Measurements from ENCODE around the gene AHDC1. TPM values are rescaled to one million over a fixed set of nuclear protein-coding genes. Genes with fewer than 3 reads are reported as not detected.

The AHDC1 gene
- polyA plus RNA-seq, 1 donor from 2014 or later, result 5.3 TPM

DNA sequence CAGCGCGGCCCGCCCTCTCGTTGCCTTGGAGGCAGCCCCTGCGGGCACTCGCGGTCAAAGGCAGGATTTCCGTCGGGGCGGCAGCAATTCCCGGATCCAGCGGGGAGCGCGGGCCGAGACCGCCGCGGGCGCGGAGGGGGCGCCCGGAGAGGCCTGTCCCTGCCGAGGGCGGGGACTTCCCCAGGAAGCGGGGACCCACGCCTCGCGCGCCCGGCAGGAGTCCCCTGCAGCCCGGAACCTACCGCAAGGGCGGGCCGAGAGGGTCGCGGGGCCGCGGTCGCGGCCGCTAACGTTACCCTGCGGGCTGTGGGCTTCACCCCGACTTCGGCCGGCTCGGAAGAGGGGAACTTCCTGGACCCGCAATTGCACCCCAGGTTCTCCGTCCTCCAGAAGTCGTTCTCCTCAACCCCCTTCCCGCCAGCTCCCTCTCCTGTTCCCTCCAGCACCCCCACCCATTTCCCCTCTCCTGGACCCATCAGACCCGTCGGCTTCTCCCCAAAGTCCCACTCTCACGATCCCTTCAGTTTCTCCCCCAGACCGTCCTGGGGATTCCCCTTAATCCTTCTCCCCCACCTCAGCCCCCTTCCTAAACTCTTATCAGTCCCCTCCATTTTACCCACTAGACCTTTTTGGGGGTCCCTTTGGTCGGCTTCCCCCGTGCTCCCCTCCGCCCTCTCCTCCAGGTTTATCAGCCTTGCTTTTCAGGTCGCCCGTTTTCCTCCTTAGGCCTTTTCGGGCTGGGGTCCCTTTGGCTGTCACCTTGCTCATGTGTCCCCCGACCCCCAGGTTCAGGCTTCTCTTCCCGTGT is 30.4 kb upstream of the AHDC1 start:
- Histone ChIP-seq H3K9me3 (ENCODE audit: low read length) (no peaks in the 10 kb centered on the region), H3F3A (ENCODE audit: insufficient read depth, low read length, poor library complexity, severe bottlenecking) (no peaks in the 10 kb centered on the region), H3K27me3 (ENCODE audit: insufficient read depth, low read depth, low read length) (peaks cover 35% of the 10 kb centered on the region), H3K9me2 (ENCODE audit: insufficient read depth, low read length) (no peaks in the 10 kb centered on the region), H3K36me3 (ENCODE audit: insufficient read depth, low read length) (no peaks in the 10 kb centered on the region), H2AFZ (ENCODE audit: low read depth, low read length) (no peak overlapping the region), H3K79me2 (replicated peaks; ENCODE audit: insufficient read depth, low read length) (no peaks in the 10 kb centered on the region), H3K9ac (ENCODE audit: low read length) (no peak overlapping the region), H3K27ac (ENCODE audit: low read length) (no peak overlapping the region), H4K20me1 (ENCODE audit: insufficient read depth) (no peaks in the 10 kb centered on the region), H3K4me2 (ENCODE audit: low read length) (no peak overlapping the region), H3K4me3 (ENCODE audit: low read length) (peak overlapping the region; percentile 35)
- TF ChIP-seq TAF1 (IDR thresholded peaks at IDR 0.05; ENCODE audit: low read depth), result no peak
- TF ChIP-seq REST (IDR thresholded peaks at IDR 0.05; ENCODE audit: borderline replicate concordance), result no peak
- no peak for TF ChIP-seq SMC3 (conservative IDR thresholded peaks at IDR 0.05; ENCODE audit: poor library complexity)

DNA sequence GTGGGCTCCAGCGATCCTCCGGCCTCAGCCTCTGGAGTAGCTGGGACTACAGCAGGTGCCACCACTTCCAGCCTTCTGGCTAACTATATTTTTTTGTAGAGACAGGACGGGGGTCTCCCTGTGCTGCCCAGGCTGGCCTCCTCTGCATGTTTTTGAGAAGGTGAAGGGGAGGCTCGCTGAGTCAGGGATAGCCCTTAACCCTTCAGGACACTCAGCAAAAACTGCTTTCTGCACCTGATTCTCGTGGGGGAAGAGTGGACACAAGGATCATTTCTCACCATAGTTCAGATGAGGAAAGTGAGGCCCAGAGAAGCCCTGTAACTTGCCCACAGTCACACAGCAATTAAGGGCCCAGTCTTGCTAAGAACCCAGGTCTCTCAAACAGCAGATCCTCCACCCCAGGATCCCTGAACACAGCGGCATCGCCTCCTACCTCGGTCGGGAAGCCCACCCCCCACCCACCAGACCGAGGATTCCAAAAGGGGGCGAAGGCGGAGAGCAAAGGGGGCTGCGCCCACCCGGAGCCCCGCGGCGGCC is 29.8 kb upstream of the AHDC1 start:
- Histone ChIP-seq H3K4me2 (ENCODE audit: low read length) (no peak overlapping the region), H3K9me3 (ENCODE audit: low read length) (no peaks in the 10 kb centered on the region), H2AFZ (ENCODE audit: low read depth, low read length) (no peak overlapping the region), H3K4me3 (ENCODE audit: low read length) (peak overlapping the region; percentile 35), H3K27ac (ENCODE audit: low read length) (no peak overlapping the region), H3K79me2 (replicated peaks; ENCODE audit: insufficient read depth, low read length) (no peaks in the 10 kb centered on the region), H3K27me3 (ENCODE audit: insufficient read depth, low read depth, low read length) (peaks cover 35% of the 10 kb centered on the region), H3K36me3 (ENCODE audit: insufficient read depth, low read length) (no peaks in the 10 kb centered on the region), H3K9ac (ENCODE audit: low read length) (no peak overlapping the region), H3K9me2 (ENCODE audit: insufficient read depth, low read length) (no peaks in the 10 kb centered on the region), H4K20me1 (ENCODE audit: insufficient read depth) (no peaks in the 10 kb centered on the region), H3F3A (ENCODE audit: insufficient read depth, low read length, poor library complexity, severe bottlenecking) (no peaks in the 10 kb centered on the region)
- TF ChIP-seq RAD21 (conservative IDR thresholded peaks at IDR 0.05) (no peak), POLR2AphosphoS5 (IDR thresholded peaks at IDR 0.05) (no peak), MXI1 (conservative IDR thresholded peaks at IDR 0.05; ENCODE audit: poor library complexity, severe bottlenecking) (no peak)

DNA sequence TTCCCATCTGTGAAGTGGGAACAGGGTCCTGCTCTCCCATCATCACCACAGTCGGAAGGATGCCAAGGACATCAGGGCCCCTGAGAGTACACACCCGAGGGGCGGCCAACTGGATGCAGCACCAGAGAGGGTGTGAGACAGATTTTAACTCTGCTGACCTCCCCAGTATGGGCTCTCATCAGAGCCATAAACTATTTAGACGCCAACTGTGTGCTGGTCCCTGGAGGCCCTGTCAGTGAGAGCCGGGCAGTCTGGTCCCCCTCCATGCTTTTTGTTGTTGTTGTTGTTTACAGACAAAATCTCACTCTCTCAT is 29.3 kb upstream of the AHDC1 start:
- Histone ChIP-seq H4K20me1 (ENCODE audit: insufficient read depth) (no peaks in the 10 kb centered on the region), H3K4me2 (ENCODE audit: low read length) (no peak overlapping the region), H3K9me3 (ENCODE audit: low read length) (no peaks in the 10 kb centered on the region), H3K9me2 (ENCODE audit: insufficient read depth, low read length) (no peaks in the 10 kb centered on the region), H3K27ac (ENCODE audit: low read length) (no peak overlapping the region), H3F3A (ENCODE audit: insufficient read depth, low read length, poor library complexity, severe bottlenecking) (no peaks in the 10 kb centered on the region), H3K79me2 (replicated peaks; ENCODE audit: insufficient read depth, low read length) (no peaks in the 10 kb centered on the region), H3K9ac (ENCODE audit: low read length) (no peak overlapping the region), H3K4me3 (ENCODE audit: low read length) (no peak overlapping the region), H3K36me3 (ENCODE audit: insufficient read depth, low read length) (no peaks in the 10 kb centered on the region), H2AFZ (ENCODE audit: low read depth, low read length) (no peak overlapping the region), H3K27me3 (ENCODE audit: insufficient read depth, low read depth, low read length) (peaks cover 35% of the 10 kb centered on the region)
- TF ChIP-seq MXI1 (conservative IDR thresholded peaks at IDR 0.05; ENCODE audit: poor library complexity, severe bottlenecking), result no peak

Measured in neural cell (in vitro differentiated cells).